GM19438 (cell line): ENCODE measurements around the gene GABBR2.

ENCODE experiments used
- ATAC-seq: cut with Tn5 transposase; IDR thresholded peaks from one replicate; pipeline ENCODE4 v1.9.1; 2021; ENCODE audit warnings: low read depth; ENCODE audit not compliant: unreplicated experiment

Gene GABBR2

DNA sequence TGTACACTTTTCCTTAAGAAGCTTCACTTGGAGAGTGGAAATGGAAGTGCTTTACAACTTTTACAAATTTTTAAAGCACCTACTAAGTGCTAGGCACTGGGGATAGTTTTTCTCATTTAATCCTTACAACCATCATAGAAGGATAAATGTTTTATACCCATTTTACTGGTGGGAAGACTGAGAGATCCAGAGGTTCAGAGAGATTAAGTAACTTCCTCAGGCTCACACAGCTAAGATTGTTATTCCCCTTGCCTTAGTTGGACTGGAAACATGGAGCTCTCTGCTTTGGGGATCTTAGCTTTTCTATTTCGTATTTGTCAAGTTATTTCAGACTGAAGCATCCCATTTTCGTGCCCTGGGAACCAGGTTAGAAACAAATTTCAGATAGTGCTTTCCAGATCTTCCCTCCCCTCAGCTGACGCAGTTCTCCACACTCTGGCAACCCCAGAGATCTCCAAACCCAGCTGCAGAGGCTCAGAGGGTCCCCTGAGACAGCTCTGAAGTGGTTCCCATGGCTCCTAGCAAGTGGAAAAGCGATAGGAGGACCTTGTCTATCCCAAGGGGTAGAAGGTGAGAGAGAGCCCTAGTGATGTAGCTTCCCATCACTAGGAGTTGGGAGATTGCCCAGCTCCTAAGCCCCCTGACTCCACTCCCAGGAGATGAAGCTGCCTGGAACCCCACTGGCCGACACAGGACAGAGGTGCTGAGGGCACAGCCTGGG is 16.2 kb upstream of the GABBR2 start:
- no peak for ATAC-seq

DNA sequence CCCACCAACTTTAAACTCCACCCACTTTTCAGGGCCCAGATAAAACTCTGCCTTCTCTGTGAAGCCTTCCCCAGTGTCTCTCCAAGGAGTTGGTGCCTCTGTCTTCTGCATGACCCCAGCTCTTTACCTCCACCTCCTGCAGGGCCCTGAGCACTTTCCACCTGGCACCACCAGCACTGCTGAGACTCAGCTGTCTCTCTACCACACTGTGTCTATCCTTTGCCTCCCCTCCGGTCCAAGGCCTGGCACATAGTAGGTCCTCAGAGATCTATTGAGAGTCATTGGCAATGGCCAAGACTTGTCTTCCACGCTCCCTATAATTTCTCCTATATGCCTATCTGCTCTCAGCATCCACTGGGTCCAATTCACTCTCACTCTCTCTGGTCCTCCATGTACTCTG is 12.9 kb upstream of the GABBR2 start:
- no peak for ATAC-seq

DNA sequence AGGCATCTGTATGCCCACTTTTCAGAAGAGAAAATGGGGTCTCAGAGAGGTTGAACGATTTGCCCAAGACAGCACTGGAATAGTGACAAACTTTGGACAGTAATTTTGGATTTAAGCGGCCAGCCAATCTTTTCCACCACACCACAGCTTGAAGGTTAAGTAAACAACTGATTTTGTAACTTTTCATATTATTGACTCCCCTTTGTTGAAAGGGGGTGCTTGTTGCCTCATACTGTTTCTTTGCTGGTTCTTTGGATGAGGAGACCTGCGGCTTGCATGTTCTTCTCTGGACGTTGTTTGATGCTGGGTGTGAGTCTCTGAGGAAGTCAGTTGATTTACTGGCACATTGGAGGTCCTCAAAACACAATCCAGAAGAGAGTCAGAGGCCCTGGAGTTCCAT is 11.7 kb upstream of the GABBR2 start:
- ATAC-seq, result no peak

DNA sequence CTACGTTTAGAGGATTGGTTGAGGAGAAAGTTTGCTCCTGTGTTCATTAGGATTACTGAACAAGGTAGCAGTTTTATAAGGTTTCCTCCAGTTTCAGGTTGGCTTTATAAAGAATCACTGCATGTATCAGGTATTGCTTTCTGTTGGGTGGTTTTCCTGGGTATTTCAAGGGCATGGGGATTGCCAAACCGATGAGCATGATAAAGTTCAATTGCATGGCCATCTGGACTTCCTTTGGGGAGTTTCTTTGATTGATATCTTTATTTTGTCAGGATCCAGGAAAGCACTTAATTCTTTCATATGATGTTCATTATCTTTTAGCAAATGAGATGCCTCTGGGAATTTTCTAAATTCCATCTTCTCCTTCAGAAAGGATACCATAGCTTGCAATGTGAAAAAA is 10.3 kb upstream of the GABBR2 start:
- ATAC-seq, result no peak

DNA sequence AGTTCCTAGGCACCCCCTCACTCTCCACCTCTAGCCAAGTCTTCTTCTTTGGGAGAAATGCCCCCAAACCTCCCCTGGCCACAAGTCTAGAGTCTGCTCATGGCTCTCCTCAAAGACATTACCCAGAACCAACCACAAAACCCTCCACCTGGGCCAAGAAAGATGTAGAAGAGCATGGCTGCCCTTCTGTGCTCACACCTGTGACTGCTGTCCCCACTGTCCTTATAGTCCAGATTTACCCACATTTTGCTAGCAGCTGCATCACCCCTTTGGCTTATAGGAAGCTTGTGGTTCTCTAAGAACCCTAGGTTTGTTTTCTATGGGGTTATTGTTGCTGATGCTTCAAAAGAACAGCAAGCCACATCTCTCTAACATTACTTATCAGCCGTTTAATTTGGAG is 6.1 kb upstream of the GABBR2 start:
- ATAC-seq, result no peak

DNA sequence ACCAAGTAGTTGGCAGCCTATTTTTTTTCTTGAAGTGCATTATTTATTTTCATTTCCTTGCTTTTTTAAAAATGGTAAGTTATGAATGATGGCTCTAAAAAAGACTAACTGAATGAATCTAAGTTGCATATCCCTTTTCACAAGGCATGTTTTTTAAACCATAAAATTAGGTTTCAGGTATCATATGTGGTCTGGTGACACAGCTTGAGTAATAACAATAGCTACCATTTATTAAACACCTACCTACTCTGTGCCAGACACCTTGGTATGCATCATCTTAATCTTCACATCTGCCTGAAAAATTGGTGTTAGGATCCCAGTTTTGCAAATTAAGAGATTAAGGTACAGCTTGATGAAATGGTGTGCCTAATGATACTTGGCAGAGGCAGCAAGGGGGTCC is 4.3 kb upstream of the GABBR2 start:
- ATAC-seq, result no peak

DNA sequence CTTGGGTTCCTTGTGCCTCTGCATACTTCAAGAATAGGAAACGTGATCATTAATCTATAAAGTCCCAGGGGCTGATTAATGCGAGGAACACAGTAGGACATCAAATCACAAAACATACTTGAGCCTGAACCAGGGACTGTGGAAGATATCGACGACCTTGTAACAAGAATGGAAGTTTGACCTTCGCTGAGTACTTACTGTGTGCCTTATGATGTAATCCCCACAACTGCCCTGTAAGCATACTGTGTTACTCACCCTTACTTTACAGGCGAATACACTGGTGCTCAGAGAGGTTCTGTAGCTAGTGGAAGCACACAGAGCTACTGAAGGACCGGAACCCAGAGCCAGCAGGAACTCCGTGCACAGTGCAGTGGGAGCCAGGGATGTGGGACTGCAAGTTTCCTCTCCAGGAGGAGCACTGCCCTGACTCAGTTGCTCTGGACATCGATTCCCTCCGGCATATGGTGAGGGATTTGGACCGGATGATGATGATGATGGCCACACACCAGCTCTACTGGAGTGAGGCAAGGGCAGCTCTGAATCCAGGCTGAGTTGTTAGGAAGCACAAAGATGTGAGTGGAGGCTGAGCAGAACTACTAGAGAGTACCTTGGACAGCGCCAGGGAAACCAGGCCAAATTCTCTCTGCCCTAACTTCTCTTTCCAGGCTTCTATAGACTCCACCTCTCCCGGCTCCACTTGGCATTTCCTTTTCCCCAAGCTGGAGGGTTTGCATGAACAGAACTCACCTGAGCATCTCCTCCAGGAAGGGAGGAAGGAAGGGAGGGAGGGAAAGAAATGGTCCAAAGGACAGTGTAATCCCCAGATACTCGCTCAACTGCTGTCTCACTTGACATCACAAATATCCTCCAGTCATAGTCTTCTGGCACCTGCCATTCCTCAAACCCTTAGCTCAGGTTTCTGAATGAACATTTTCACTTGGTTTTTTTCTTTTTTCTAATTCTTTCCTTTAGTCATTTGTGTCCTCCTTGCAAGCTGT is 1.5 kb upstream of the GABBR2 start:
- no peak for ATAC-seq

DNA sequence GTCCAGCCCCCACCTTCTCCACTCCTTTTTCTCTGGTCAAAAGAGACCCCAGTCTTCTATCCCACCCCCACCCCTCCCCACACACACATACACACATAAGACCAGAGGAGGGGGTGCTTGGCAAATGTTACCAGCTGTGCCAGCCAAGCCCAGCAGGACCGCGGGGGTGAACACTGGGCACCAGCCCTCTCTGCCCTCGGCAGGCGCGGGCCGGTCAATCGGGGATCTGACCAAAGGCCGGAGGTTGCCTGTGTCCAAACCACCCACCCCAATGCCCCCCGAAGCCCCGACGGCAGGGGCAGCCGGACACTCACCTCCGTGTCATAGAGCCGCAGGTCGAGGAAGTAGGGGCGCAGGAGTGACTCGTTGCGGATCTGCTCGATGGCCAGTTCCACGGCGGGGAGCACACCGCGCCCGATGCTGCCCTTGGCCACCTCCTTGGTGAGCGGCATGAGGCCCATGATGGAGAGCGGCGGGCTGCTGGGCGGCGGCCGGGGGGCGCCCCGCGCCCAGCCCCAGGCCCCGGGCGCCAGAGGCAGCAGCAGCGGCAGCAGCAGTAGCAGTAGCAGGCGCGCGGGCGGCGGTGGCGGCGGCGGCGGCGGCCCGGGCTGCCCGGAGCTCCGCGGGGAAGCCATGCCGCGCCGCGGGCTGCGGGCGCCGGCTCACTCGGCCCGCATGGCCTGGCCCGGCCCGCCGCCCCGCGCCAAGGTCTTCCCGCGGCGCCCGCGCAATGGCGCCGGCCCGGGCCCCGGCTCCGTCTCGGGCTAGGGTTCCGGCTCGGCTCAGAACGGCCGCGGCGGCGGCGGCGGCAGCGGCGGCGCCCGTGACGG is 417 bp downstream of the GABBR2 start:
- ATAC-seq, result no peak

DNA sequence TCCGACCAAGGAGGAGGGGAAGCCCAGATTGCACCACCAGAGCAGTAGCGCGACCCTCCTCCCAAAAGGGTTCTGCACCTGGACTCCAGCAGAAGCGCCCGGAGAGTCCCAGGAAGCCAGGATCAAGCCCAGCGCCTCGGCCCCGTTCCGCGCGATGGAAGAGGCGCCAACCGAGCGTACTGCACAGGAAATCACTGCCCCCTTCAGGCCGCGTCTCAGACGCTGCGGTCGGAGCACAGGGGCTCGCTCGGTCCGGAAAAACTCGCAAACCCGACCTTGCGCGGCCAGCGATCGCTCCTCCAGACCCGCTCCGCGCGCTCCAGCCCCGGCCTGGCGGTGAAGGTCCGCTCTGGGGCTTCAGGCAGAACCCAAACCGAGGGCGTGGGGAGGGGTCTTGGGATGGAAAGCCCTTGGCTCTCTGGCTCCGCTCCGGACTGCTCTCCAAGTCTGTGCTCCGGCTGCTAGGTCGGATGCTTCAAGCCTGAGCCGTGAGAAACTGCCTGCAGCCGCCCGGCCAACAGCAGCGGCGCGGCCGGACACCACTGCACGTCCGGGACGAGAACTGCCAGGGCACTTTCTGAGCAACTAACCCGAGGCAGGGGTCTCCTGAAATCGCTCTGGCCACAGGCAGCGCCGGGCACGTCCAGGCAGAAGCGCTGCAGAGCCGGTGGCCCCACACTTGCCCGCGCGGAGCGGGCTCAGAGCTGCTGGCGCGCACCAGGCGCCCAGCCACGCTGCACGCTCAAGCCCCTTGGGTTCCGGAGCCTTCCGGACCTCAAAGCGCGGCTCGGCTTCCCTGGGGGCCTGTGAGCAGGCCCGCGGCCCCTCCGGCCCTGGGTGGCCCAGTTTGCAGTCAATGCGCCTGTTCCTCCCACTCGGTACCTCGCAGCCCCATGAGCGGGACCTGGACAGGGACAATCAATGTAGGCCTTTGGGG is 1.3 kb downstream of the GABBR2 start:
- no peak for ATAC-seq

DNA sequence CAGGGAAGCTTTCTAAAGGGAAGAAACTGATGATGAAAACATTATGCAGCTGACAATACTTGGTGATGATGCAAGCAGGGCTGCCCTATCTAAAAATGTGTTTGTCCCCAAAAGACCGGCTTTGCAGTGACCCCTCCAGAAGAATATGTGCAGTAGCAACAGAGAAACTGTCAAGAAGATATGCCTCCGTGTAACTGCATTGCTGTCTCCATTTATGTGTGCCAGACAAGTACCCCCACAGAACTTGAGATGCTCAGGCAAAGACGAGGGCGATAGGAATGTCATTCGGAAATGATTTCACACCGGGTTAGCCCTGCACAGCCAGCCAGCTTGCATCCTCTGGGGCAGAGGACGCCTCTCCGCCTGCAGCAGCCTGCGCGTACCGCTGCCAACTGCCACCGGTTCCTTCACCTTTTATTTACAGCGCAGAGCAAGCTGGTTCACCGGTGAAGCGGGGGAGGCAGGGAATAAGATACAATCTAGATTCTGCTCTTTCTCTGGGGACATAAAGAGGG is 2.0 kb downstream of the GABBR2 start:
- ATAC-seq, result no peak

DNA sequence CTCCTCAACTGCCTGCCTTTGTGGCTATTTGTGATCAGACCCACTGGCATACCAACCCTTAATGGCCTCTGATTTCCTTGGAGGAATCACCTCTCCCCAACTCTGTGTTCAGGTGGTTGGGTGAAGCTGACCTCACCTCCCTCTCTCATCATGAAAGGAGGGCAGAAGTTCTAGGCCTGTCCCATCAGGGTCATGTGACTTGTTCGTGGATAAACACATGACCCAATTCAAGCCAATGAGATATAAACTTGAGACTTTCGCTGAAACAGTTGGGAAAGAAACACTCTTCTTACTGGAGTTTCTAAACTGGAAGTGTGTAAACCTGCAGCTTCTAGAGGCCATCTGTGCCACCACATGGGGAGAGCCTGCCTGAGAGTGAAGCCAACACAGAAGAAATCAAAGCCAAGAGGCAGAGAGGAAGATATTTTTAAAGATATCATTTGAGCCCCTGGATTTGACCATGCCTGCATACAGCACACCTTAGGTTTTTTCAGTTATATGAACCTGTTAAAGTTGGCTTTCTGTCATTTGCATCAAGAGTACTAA is 5.8 kb downstream of the GABBR2 start:
- ATAC-seq, result no peak

DNA sequence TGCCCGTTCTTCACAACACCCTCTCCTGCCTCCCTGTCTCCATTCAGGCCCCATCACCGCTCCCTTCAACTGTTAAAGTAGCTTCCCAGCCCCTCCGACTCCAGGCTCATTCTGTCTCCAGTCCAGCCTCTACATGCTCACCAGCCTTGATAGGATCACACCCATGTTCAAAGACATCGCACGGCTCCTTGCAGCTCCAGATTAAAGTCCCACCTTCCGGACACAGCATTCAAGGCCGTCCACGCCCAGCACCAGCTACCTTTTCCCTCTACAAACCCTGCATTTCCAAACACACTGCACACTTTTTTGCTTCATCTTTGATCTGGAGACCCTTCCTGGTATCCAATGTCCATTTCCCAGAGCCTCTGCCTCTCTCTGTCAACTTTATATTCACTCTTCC is 6.4 kb downstream of the GABBR2 start:
- ATAC-seq, result no peak

DNA sequence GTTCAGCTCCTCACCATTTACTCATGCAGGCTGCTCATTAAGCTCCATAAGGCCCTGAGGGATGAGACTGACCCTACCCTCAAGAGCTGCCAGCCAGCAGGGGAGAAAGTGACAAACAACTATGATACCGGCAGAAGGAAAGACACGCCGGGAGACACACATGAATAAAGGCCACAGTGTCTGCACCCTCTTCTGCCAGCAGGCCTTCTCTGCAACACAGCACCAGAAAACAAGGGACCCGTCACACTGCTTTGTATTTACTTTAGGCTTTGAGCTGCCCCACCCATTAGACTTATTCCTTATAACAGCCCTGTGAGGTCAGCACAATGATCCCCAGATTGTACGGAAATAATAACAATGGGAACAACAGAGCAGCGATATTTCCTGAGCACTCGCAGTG is 7.2 kb downstream of the GABBR2 start:
- ATAC-seq, result no peak

DNA sequence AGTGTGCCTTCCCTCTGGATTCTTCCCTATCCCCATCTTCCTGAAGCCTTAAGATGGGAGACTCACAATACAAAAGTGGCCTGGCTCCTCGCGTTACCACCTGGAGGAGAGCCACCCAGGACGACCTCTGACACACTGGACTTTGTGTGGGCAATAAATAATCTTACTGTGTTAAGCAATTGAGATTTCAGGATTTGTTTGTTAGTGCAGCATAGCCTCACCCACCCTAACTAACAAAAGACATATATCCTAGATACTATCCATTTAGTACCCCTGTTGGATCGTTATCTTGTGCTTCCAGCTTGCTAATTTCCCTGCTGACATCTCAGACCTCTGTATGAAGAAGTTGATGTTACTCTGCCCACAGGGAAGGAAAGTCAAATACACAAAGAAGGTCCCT is 7.9 kb downstream of the GABBR2 start:
- no peak for ATAC-seq

DNA sequence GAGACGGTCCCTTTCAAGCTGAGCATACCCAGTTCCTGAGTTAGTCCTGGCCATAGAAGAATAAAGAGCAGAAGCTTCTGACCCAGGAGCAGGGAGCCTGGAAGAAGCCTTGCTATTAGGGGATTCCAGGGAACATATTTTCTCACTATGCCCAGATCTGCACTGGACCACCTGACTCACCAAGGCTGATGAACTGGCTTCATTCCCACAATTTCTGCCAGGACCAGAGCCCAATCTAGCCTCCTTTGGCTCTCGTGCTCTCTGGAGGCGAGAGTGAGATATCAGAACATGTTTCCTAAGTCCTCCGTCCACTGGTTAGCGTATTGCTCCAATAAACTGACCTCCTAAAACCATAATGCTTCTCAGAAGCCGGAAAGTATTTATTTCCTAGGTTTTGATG is 9.9 kb downstream of the GABBR2 start:
- ATAC-seq, result no peak

DNA sequence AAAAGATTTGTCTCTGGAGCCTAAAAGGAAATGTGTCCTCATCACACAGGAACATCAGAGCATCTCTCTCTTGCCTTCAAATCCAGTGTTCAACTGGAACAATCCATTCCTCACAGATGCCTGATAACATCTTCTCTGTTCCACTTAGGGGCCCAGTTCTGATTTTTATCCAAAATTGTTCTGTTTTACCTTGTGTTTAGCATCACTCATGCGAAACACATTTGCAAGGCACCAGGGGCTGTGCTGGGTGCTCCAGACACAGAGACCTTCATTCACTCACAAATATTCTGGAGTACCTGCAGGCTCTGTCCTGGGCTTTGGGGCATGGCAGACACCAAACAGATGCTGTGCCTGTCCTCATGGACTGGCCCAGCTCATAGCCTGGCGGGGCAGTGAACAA is 13.8 kb downstream of the GABBR2 start:
- ATAC-seq, result no peak

DNA sequence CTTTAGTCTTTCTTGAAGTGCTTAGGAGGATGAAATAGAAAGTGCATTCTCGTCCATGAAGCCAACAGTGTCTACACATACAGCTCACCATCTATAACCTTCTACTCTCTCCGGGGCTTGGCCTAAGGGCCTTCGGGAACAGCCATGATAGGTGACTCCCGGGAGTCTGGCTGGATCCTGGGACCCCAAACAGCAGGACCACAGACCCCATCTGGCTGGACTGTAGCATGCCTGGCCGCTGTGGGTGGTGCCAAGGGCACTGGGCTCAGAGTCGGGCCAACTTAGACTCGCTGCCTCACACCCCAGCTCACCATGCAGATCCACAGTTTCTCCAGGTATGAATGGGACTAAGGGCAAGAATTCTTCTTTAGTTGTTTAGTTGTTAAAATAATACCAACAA is 16.3 kb downstream of the GABBR2 start:
- ATAC-seq, result no peak

DNA sequence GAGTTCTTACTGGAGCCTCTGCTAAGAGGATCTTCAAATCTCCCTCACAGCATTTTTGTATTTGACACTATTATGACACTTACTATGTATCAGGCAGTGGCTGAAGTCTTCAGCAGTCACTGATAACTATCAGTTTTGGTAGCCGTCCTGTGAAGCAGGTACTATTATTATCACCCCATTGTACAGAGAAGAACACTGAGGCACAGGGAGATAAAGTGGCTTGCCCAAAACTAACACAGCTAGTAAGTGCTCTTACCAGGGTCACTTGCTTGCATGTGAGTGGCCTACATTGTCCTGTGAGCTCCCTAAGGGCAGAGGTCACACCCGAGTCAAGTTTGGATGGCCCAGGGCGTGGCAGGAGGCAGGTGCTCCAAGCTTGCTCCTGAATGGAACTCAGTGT is 16.8 kb downstream of the GABBR2 start:
- no peak for ATAC-seq

DNA sequence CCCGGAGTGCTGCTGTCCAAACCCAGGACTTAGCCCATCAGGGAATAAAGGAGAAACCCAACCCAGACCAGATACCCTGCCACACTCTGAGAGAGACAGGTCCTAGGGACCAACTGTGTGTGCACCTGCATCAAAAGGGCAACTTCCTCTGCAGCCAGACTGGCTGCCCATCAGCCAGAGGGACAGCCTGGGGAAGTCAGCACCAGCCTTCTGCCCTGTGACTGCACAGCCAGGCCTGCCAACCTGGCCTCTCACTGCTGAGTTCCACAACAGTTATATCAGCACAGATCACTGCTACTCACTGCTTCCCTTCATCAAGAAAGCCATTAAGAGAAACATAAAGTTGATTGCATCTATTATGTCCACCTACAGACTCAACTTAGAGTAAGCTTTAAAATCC is 18.0 kb downstream of the GABBR2 start:
- ATAC-seq, result no peak
